ENCODE measurements around the gene ARHGEF17.
A peak's percentile ranks its signal among the peaks of the same experiment; 100 is the strongest.

ARHGEF17 gene

GRCh38 chr11:73334384-73335203, 26.5 kb downstream of the ARHGEF17 start:
- DNase-seq, result no peak

DNA sequence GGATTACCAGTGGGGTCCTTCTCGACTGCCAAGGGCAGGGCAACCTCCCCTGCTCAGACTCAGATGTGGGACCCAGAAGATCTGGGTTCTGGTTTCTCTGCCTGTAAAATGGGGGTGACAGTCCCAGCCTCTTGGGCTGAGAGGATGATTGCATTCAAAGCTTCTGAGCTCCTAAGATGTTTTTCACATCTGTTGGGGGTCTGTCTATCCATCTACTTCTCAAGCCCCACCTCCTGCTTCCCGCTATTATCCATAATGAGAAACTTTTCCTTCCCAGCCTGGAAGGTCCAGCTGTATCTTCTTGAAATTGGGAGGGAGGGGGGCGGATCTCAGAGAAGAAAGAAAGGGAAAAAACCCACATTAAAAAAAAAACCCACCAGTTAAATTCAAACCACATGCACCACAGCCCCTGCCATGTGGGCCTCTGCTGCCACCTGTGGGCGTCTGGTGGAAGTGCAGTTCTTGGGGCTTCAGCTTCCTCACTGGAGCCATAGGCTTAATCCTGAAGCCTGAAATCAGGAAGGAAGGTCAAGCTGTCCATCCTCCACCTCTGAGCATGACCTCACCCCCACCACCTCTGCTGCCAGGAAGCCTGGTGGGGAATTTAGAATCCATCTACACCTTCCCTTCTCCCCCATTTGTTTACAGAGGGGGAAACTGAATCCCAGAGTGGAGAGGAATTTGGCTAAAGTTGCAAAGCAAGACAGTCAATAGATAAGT, 27.3 kb downstream of the ARHGEF17 start:
- DNase-seq, result peak; percentile 81

DNA sequence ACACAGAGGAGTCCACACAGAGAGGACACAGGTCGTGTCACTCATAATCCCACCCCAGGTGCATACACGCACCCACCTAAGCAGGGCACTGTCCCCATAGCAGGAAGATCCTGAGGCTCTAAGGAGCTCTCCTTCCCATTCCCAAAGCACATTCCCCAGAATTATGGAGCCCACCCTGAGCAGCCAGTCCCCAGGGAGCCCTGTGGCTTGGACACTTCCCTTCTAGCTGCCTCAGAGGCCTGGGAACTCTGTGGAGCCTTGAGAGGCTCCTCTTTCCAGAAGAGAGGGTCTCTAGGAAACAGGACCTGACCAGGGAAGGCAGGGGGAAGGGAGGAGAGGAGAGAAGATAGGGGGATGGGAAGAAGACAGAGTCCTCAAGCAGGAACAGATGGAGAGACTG, 29.8 kb downstream of the ARHGEF17 start:
- no peak for DNase-seq

GRCh38 chr11:73338279-73338678, 30.2 kb downstream of the ARHGEF17 start:
- no peak for DNase-seq

DNA sequence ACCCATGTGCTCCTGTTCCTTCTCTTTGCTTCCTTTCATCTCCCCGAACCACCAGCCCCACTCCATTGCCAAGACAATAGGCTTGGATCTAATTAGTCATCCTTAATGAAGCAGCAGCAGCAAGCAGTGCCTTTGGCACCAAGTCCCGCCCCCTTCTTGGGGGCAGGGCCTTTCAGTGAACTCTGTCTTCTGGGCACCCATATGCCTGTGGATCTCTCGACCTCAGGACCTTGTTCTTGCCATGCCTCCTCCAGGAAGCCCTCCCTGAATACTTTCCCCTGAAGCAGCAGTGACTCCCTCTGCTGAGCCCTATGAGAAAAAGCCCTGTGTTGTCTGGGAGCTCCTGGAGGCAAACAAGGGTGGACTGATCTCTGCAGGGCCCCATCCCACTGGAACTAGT, 32.1 kb downstream of the ARHGEF17 start:
- no peak for DNase-seq

DNA sequence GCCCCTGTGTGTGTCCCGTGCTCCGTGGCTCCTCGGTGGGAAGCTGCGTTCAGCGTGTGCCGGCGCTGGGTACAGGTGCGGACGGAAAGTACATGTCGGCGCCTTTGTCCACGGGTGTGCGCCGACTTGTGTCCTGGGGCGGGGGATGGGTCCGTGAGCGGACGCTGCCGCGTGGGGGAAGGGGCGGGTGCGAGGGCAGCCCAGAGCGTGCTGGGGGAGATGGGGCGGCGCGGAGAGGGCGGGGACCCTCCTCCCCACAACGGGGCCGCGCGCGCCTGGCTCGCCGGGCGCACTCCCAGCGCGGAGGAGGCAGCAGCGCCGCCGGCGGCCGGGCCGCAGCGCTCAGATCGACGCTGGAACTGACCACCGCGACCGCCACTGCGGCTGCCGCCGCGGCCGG, 34.6 kb downstream of the ARHGEF17 start:
- DNase-seq, result peak; percentile 35

- peak; percentile 31 for DNase-seq
Measured at GRCh38 chr11:73343076-73343873, 35.2 kb downstream of the ARHGEF17 start.

DNA sequence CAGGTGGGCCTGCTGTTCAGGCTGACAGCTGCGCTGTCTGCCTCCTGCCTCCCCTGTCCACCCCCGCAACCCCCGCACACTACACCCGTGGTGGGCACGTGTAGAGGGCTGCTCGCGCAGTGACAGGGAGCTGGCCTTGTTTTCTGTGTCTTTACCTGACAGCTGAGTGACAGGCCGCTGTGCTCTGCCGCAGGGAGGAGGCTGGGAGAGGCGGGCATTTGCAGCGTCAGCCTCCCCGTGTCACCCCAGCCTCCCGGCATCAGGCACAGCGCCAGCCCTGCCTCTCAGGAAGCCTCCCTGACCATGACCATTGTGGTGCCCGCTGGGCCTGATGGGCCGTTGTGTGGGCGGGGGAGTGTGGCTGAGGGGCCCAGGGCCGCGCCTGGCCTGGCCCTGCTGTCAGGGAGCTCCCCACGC, 36.1 kb downstream of the ARHGEF17 start:
- peak; percentile 43 for DNase-seq

DNA sequence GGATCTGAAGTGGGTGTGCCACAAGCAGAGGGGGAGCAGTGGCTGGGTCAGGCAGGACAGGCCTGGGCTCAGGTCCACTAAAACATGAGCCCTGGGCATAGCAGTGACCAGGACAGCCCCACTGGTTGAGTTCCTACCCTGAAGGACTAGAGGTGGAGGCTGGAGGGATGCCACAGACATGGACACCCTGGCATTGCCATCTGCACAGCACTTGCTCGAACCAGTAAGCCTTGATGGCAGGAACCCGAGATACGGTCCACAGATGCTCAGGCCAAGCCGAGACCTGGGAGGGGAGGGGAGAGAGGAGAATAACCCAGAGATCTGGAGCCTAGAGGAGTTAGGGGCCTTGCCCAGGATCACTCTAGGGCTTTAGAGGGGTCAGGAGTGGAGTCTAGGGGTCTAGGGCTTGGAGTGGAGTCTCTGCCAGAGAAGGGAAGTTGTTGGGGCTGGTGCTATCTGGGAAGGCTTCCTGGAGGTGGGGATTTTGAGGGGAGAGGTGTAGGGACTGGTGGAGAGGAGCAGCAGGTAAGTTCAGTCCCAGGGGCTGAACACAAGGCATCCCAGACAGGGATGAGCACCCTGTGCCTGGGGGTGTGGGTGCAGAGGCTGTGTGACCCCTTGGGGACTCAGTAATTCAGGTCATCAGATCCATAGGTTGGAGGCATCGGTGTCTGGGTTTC, 37.5 kb downstream of the ARHGEF17 start:
- no peak for DNase-seq

GRCh38 chr11:73346186-73346935, 38.3 kb downstream of the ARHGEF17 start:
- no peak for DNase-seq

DNA sequence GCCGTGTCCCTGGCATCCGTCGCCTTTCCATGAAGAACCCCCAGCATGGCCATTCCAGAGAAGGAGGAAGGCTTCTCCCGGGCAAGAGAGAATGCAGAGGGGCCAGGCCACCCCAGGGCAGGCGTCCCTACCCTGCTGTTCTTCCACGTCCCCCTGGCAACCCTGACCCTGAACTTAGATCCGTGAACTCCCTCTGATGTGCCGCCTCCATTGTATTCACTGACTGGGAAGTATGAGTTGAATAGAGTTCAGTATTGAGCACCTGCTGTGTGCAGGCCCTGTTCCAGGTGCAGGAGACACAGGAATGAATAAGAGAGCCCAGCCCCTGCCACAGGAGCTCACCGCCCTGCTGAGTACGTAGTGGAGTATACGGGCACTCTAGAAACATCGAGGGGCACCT, 39.0 kb downstream of the ARHGEF17 start:
- DNase-seq, result peak; percentile 38

- DNase-seq, result no peak
Measured at GRCh38 chr11:73348838-73349237, 40.8 kb downstream of the ARHGEF17 start.

GRCh38 chr11:73349633-73350032, 41.6 kb downstream of the ARHGEF17 start:
- no peak for DNase-seq

GRCh38 chr11:73350908-73351636, 43.0 kb downstream of the ARHGEF17 start:
- DNase-seq, result peak; percentile 75

GRCh38 chr11:73353422-73353821, 45.3 kb downstream of the ARHGEF17 start:
- DNase-seq, result no peak

- no peak for DNase-seq
Measured at GRCh38 chr11:73355109-73355508, 47.0 kb downstream of the ARHGEF17 start.

GRCh38 chr11:73356979-73357860, 49.1 kb downstream of the ARHGEF17 start:
- no peak for DNase-seq

DNA sequence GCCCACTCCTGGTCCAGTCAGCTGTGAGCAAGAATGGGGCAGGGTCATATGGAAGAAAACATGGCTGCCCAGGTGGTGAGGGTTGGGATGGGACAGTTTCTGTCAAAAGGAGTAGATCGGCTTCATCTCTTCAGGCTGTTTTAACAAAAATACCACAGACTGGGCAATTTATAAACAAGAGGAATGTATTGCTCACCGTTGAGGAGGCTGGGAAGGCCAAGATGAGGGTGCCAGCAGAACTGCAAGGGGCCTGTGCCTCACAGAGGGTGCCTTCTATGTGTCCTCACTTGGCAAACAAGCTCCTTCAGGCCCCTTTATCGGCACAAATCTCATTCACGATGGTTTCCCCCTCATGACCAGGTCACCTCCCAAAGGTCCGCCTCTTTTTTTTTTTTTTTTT, 50.0 kb downstream of the ARHGEF17 start:
- DNase-seq, result no peak

DNA sequence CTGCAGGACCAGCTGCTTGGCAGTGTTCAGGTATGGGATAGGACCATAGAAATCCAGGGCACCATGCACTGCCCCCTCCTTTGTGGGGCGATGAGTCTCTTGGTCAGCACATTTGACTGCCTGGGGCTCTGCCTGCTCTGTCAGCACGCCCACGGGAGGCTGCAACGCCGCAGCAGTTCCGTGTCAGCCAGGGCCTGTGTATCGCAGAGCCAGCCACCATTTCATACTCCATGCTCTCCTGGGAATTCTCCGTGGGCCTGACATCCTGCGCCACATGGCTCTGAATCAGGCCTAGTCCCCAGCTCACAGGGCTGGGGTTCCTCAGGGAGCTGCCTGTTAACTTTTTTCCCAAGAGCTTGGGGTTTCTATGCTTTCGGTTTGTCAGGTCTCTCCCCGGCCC, 51.3 kb downstream of the ARHGEF17 start:
- no peak for DNase-seq

Measured in NCI-H1092 treated with DMSO at 0.1 percent for 48 hours (cell line).